HepG2 (cell line): ENCODE results near the gene TOM1L2. TPM values are rescaled to one million over a fixed set of nuclear protein-coding genes. Genes with fewer than 3 reads are reported as not detected.

Source experiments
- ATM ChIP-seq: fragments of 450-650 bp; IDR thresholded peaks from 2 replicates; pipeline ENCODE4 v1.7.1; 2017; ENCODE audit warnings: mild to moderate bottlenecking, borderline replicate concordance
- BCL6 ChIP-seq: IDR thresholded peaks from 2 replicates; pipeline ENCODE4 v1.6.1; 2016; ENCODE audit warnings: missing genetic modification reagents, missing compliant biosample characterization
- CBFB ChIP-seq: sonication (generic); formaldehyde crosslinking; IDR thresholded peaks from 2 replicates; pipeline ENCODE4 v1.4.0; 2020; ENCODE audit warnings: missing genetic modification reagents
- CREM ChIP-seq, 2 experiments: sonication (generic) in 1 of 2; formaldehyde crosslinking in 1 of 2; IDR thresholded peaks; 2 replicates each; pipeline versions ENCODE4 v1.4.0 to v1.6.1; 2016 to 2020; ENCODE audit warnings: antibody characterized with exemption in 1 of 2, mild to moderate bottlenecking in 1 of 2, missing genetic modification reagents in 1 of 2
- EHMT2 ChIP-seq: fragments of 200-600 bp; sonication (generic); IDR thresholded peaks from 2 replicates; pipeline ENCODE4 v1.7.0; 2017; ENCODE audit warnings: antibody characterized with exemption, low read depth, low read length, borderline replicate concordance
- FIP1L1 ChIP-seq: fragments of 200-400 bp; formaldehyde crosslinking; IDR thresholded peaks from 2 replicates; pipeline ENCODE4 v1.6.1; 2018; ENCODE audit warnings: low read depth, mild to moderate bottlenecking, low read length, moderate library complexity, borderline replicate concordance; ENCODE audit not compliant: insufficient read depth
- HNRNPK ChIP-seq: fragments of 200-400 bp; formaldehyde crosslinking; IDR thresholded peaks from 2 replicates; pipeline ENCODE4 v1.6.1; 2018; ENCODE audit warnings: low read length, low read depth, moderate library complexity, mild to moderate bottlenecking; ENCODE audit not compliant: poor library complexity, severe bottlenecking
- LBX2 ChIP-seq: sonication (generic); formaldehyde crosslinking; IDR thresholded peaks from 2 replicates; pipeline ENCODE4 v1.5.0; 2020; ENCODE audit warnings: missing genetic modification reagents, mild to moderate bottlenecking, borderline replicate concordance
- LCORL ChIP-seq, 2 experiments: fragments of 450-650 bp in 1 of 2; sonication (generic) in 1 of 2; formaldehyde crosslinking in 1 of 2; IDR thresholded peaks; 2 replicates each; pipeline versions ENCODE4 v1.5.0 to v1.6.1; 2017 to 2020; ENCODE audit warnings: antibody characterized with exemption in 1 of 2, missing genetic modification reagents in 1 of 2
- MTA3 ChIP-seq: sonication (generic); formaldehyde crosslinking; IDR thresholded peaks from 2 replicates; pipeline ENCODE4 v1.4.0; 2020; ENCODE audit warnings: missing genetic modification reagents
- PHB2 ChIP-seq: fragments of 450-650 bp; IDR thresholded peaks from 2 replicates; pipeline ENCODE4 v1.6.1; 2018; ENCODE audit not compliant: partially characterized antibody
- REXO4 ChIP-seq: sonication (generic); formaldehyde crosslinking; IDR thresholded peaks from 2 replicates; pipeline ENCODE4 v1.8.0; 2022; ENCODE audit warnings: missing genetic modification reagents, mild to moderate bottlenecking, borderline replicate concordance
- RXRB ChIP-seq: IDR thresholded peaks from 2 replicates; pipeline ENCODE4 v1.6.1; 2016; ENCODE audit warnings: borderline replicate concordance, missing genetic modification reagents, missing compliant biosample characterization
- SP2 ChIP-seq: sonication (generic); formaldehyde crosslinking; IDR thresholded peaks from 2 replicates; pipeline ENCODE4 v1.5.1; 2020; ENCODE audit warnings: mild to moderate bottlenecking, missing genetic modification reagents
- WIZ ChIP-seq: sonication (generic); formaldehyde crosslinking; IDR thresholded peaks from 2 replicates; pipeline ENCODE4 v1.5.1; 2020; ENCODE audit warnings: mild to moderate bottlenecking, missing genetic modification reagents
- ZMYM3 ChIP-seq: sonication (generic); formaldehyde crosslinking; IDR thresholded peaks from 2 replicates; pipeline ENCODE4 v1.5.1; 2020; ENCODE audit warnings: mild to moderate bottlenecking, missing genetic modification reagents
- ZNF292 ChIP-seq: sonication (generic); formaldehyde crosslinking; IDR thresholded peaks from 2 replicates; pipeline ENCODE4 v1.8.1; 2022; ENCODE audit warnings: mild to moderate bottlenecking, low read depth, missing genetic modification reagents, borderline replicate concordance
- ZNF33B ChIP-seq: sonication (generic); formaldehyde crosslinking; IDR thresholded peaks from 2 replicates; pipeline ENCODE4 v1.5.1; 2020; ENCODE audit warnings: mild to moderate bottlenecking, missing genetic modification reagents
- ZNF460 ChIP-seq: sonication (generic); formaldehyde crosslinking; IDR thresholded peaks from 2 replicates; pipeline ENCODE4 v1.5.1; 2020; ENCODE audit warnings: missing genetic modification reagents, mild to moderate bottlenecking, borderline replicate concordance
- ZNF564 ChIP-seq: sonication (generic); formaldehyde crosslinking; IDR thresholded peaks from 2 replicates; pipeline ENCODE4 v1.8.1; 2023; ENCODE audit warnings: mild to moderate bottlenecking, missing genetic modification reagents
- ZNF607 ChIP-seq: sonication (generic); formaldehyde crosslinking; IDR thresholded peaks from 2 replicates; pipeline ENCODE4 v1.5.1; 2020; ENCODE audit warnings: missing genetic modification reagents, mild to moderate bottlenecking, borderline replicate concordance
- ZNF75D ChIP-seq: sonication (generic); formaldehyde crosslinking; IDR thresholded peaks from 2 replicates; pipeline ENCODE4 v1.8.1; 2023; ENCODE audit warnings: missing genetic modification reagents, mild to moderate bottlenecking, borderline replicate concordance
- ZNF781 ChIP-seq: sonication (generic); formaldehyde crosslinking; IDR thresholded peaks from 2 replicates; pipeline ENCODE4 v1.5.1; 2020; ENCODE audit warnings: borderline replicate concordance, mild to moderate bottlenecking, missing genetic modification reagents; ENCODE audit errors: not compliant biosample characterization
- ZNF782 ChIP-seq: sonication (generic); formaldehyde crosslinking; IDR thresholded peaks from 2 replicates; pipeline ENCODE4 v1.4.0; 2020; ENCODE audit warnings: missing genetic modification reagents, mild to moderate bottlenecking, borderline replicate concordance
- ZNF879 ChIP-seq: sonication (generic); formaldehyde crosslinking; IDR thresholded peaks from 2 replicates; pipeline ENCODE4 v1.8.1; 2023; ENCODE audit warnings: missing genetic modification reagents
- polyA plus RNA-seq, 8 experiments: library from polyadenylated mRNA; depleted of rRNA in 3 of 8; stranded (reverse) in 7 of 8; unstranded in 1 of 8; fragments of >200 nt; fragmentation: Illumina TruSeq in 4 of 8; extraction: Trizol in 4 of 8; gene quantifications; 2 replicates each; pipeline versions ENCODE4 v1.2.1 to v1.2.3, GENCODE V29; 2011 to 2016; ENCODE audit warnings: low read depth in 4 of 8, missing spikeins in 1 of 8, mixed read lengths in 1 of 8; ENCODE audit not compliant: insufficient read depth in 1 of 8
- total RNA-seq, 5 experiments: library from RNA; depleted of rRNA; stranded (reverse); fragments of >200 nt; fragmentation: Illumina TruSeq; extraction: Trizol; gene quantifications; 2 replicates each; pipeline ENCODE4 v1.2.3, GENCODE V29; 2016; ENCODE audit warnings: low read depth in 1 of 5
- TF ChIP-seq, protein P1 (sequence below): sonication (generic); formaldehyde crosslinking; IDR thresholded peaks from 2 replicates; pipeline ENCODE4 v1.8.1; 2023; ENCODE audit warnings: mild to moderate bottlenecking, inconsistent platforms, moderate library complexity, missing genetic modification reagents, borderline replicate concordance
- TF ChIP-seq, protein P2 (sequence below): sonication (generic); formaldehyde crosslinking; IDR thresholded peaks from 2 replicates; pipeline ENCODE4 v1.5.0; 2020; ENCODE audit warnings: mild to moderate bottlenecking, low read depth, missing genetic modification reagents, borderline replicate concordance

Gene TOM1L2
- total and polyA plus RNA-seq, 2 of the 13 experiments (the other 11 are each of a cell fraction or from before 2014, with no cell fraction given): 4.7 to 7.4 TPM

- TF ChIP-seq ZNF607 (no peak), CBFB (CRISPR knock-in tag) (peak; percentile 53; the same call in 1 of the 2 replicates), BCL6 (CRISPR knock-in tag) (no peak), LCORL (IDR thresholded peaks at IDR 0.05) (no peak), LCORL (CRISPR knock-in tag; IDR thresholded peaks at IDR 0.05) (peak; percentile 37; the same call in 1 of the 2 replicates), ZNF879 (CRISPR knock-in tag) (no peak), ZNF782 (no peak), ZNF460 (CRISPR knock-in tag) (no peak), ZNF33B (CRISPR knock-in tag) (no peak), SP2 (0 out of 2 replicates have a peak, but pooled peaks have one; percentile 26), EHMT2 (no peak), ZNF292 (CRISPR knock-in tag) (no peak), REXO4 (CRISPR knock-in tag) (no peak), CREM (IDR thresholded peaks at IDR 0.05) (no peak), CREM (CRISPR knock-in tag; IDR thresholded peaks at IDR 0.05) (no peak), RXRB (peak; percentile 66; the same call in 1 of the 2 replicates), ZNF75D (no peak), ZNF781 (CRISPR knock-in tag) (no peak), HNRNPK (no peak), ZNF564 (CRISPR knock-in tag) (no peak), ATM (no peak), PHB2 (no peak), LBX2 (CRISPR knock-in tag) (no peak), FIP1L1 (no peak), MTA3 (CRISPR knock-in tag) (no peak), WIZ (CRISPR knock-in tag) (0 out of 2 replicates have a peak, but pooled peaks have one; percentile 22), ZMYM3 (CRISPR knock-in tag) (peak; percentile 51)
- TF ChIP-seq, protein P1, sequence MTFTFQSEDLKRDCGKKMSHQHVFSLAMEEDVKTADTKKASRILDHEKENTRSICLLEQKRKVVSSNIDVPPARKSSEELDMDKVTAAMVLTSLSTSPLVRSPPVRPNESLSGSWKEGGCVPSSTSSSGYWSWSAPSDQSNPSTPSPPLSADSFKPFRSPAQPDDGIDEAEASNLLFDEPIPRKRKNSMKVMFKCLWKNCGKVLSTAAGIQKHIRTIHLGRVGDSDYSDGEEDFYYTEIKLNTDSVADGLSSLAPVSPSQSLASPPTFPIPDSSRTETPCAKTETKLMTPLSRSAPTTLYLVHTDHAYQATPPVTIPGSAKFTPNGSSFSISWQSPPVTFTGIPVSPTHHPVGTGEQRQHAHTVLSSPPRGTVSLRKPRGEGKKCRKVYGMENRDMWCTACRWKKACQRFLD (CRISPR knock-in tag): no peak
- TF ChIP-seq, protein P2, sequence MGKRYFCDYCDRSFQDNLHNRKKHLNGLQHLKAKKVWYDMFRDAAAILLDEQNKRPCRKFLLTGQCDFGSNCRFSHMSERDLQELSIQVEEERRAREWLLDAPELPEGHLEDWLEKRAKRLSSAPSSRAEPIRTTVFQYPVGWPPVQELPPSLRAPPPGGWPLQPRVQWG: no peak
Measured at GRCh38 chr17:17812211-17813054, 159.8 kb downstream of the TOM1L2 start (continued).
